H1 (cell line): ENCODE measurements around the gene APBA2. TPM values are rescaled to one million over a fixed set of nuclear protein-coding genes. Genes with fewer than 3 reads are reported as not detected.

Source experiments
- CTCF ChIA-PET: fragments of 300-600 bp; sonication (Branson Sonifier 250); formaldehyde crosslinking; loops from one replicate; lab custom pipeline; 2021; ENCODE audit not compliant: partially characterized antibody; lab: Charles Lee
- POLR2A ChIA-PET: fragments of 300-600 bp; sonication (Branson Sonifier 250); formaldehyde crosslinking; loops from one replicate; lab custom pipeline; 2021; ENCODE audit warnings: inconsistent platforms; ENCODE audit not compliant: partially characterized antibody; lab: Charles Lee
- DNase-seq, 2 experiments: peaks; one replicate each; pipeline versions ENCODE4 v3.0.0 to v3.0.0-alpha.2; 2010 to 2022; ENCODE audit warnings: low spot score in 2 of 2, low read depth in 1 of 2, mixed read lengths in 1 of 2
- FAIRE-seq: peaks from 2 replicates; lab custom pipeline; 2011; peaks lifted over from hg19 to GRCh38; lab: Jason Lieb, UNC
- H2AFZ ChIP-seq: 2 replicates; pipeline ENCODE4 v1.8.1; 2012; ENCODE audit warnings: low read length, inconsistent platforms
- H2AK5ac ChIP-seq: 2 replicates; pipeline ENCODE4 v1.6.1; 2013; ENCODE audit warnings: low read depth, low read length
- H2BK120ac ChIP-seq: replicated peaks from 2 replicates; pipeline ENCODE3; 2013; ENCODE audit warnings: low read depth, low read length, inconsistent platforms
- H2BK12ac ChIP-seq: 2 replicates; pipeline ENCODE4 v1.6.1; 2013; ENCODE audit warnings: low read depth, low read length
- H2BK15ac ChIP-seq: 2 replicates; pipeline ENCODE4 v1.6.1; 2013; ENCODE audit warnings: low read length
- H2BK20ac ChIP-seq: 2 replicates; pipeline ENCODE4 v1.6.1; 2013; ENCODE audit warnings: low read length
- H2BK5ac ChIP-seq: 2 replicates; pipeline ENCODE4 v1.6.1; 2013; ENCODE audit warnings: low read depth, low read length
- H3K14ac ChIP-seq: 2 replicates; pipeline ENCODE4 v1.6.1; 2013; ENCODE audit warnings: inconsistent platforms; ENCODE audit not compliant: insufficient read length
- H3K18ac ChIP-seq: 2 replicates; pipeline ENCODE4 v1.6.1; 2013; ENCODE audit warnings: low read length; ENCODE audit errors: extremely low read depth
- H3K23ac ChIP-seq: 2 replicates; pipeline ENCODE4 v1.6.1; 2013; ENCODE audit warnings: inconsistent platforms; ENCODE audit not compliant: insufficient read length
- H3K23me2 ChIP-seq: 2 replicates; pipeline ENCODE4 v1.6.1; 2013; ENCODE audit warnings: low read depth, low read length
- H3K27ac ChIP-seq: 2 replicates; pipeline ENCODE4 v1.6.1; 2011; ENCODE audit warnings: low read depth, low read length, inconsistent platforms
- H3K27me3 ChIP-seq, 4 experiments: replicated peaks in 1 of 4; 1 replicate in 1 of 4; 2 replicates in 3 of 4; pipeline versions ENCODE4 v1.6.1 to v1.8.1; 2011 to 2013; ENCODE audit warnings: low read length in 3 of 4, mild to moderate bottlenecking in 3 of 4, inconsistent platforms in 2 of 4, mixed read lengths in 2 of 4, moderate library complexity in 1 of 4; ENCODE audit not compliant: control insufficient read depth in 3 of 4, insufficient read depth in 3 of 4; ENCODE audit errors: extremely low read depth in 1 of 4
- H3K36me3 ChIP-seq, 4 experiments: 2 replicates each; pipeline versions ENCODE4 v1.6.1 to v1.8.1; 2011 to 2013; ENCODE audit warnings: mild to moderate bottlenecking in 4 of 4, low read length in 3 of 4, moderate library complexity in 2 of 4, control low read depth in 1 of 4, inconsistent platforms in 1 of 4; ENCODE audit not compliant: insufficient read depth in 4 of 4, control insufficient read depth in 2 of 4
- H3K4ac ChIP-seq: replicated peaks from 2 replicates; pipeline ENCODE3; 2013; ENCODE audit warnings: low read length, low read depth, mixed read lengths, inconsistent platforms; ENCODE audit not compliant: insufficient read length
- H3K4me1 ChIP-seq, 4 experiments: replicated peaks in 1 of 4; 1 replicate in 1 of 4; 2 replicates in 3 of 4; pipeline versions ENCODE4 v1.6.1 to v1.8.1; 2011 to 2013; ENCODE audit warnings: low read length in 3 of 4, inconsistent platforms in 2 of 4, mixed read lengths in 1 of 4; ENCODE audit not compliant: insufficient read depth in 4 of 4, control insufficient read depth in 3 of 4
- H3K4me2 ChIP-seq, 2 experiments: 2 replicates each; pipeline versions ENCODE4 v1.6.1 to v1.8.1; 2011 to 2013; ENCODE audit warnings: low read depth in 2 of 2, low read length in 2 of 2, control low read depth in 1 of 2, inconsistent platforms in 1 of 2, mild to moderate bottlenecking in 1 of 2; ENCODE audit not compliant: insufficient read depth in 1 of 2
- H3K4me3 ChIP-seq, 4 experiments: fragments of 200-600, 300-600 bp in 1 of 4; sonication (generic), shearing (Covaris generic), sonication (Bioruptor Twin) in 1 of 4; 2 replicates each; pipeline versions ENCODE4 v1.5.1 to v1.8.1; 2011 to 2016; ENCODE audit warnings: low read length in 4 of 4, low read depth in 3 of 4, control low read depth in 2 of 4, inconsistent platforms in 2 of 4, mild to moderate bottlenecking in 2 of 4, mixed read lengths in 1 of 4, moderate library complexity in 1 of 4; ENCODE audit not compliant: insufficient read depth in 2 of 4; ENCODE audit errors: extremely low read depth in 1 of 4
- H3K56ac ChIP-seq: replicated peaks from 2 replicates; pipeline ENCODE3; 2013; ENCODE audit warnings: low read depth, mild to moderate bottlenecking, mixed read lengths, low read length, inconsistent platforms; ENCODE audit not compliant: insufficient read length
- H3K79me1 ChIP-seq: 2 replicates; pipeline ENCODE4 v1.6.1; 2013; ENCODE audit warnings: low read depth, low read length, control low read depth
- H3K79me2 ChIP-seq, 2 experiments: 2 replicates each; pipeline versions ENCODE4 v1.6.1 to v1.8.1; 2012 to 2013; ENCODE audit warnings: low read length in 2 of 2, mild to moderate bottlenecking in 2 of 2, inconsistent platforms in 1 of 2; ENCODE audit not compliant: insufficient read depth in 2 of 2, control insufficient read depth in 1 of 2
- H3K9ac ChIP-seq, 4 experiments: replicated peaks in 1 of 4; 1 replicate in 1 of 4; 2 replicates in 3 of 4; pipeline versions ENCODE4 v1.6.1 to v1.8.1; 2011 to 2013; ENCODE audit warnings: low read depth in 3 of 4, low read length in 3 of 4, control low read depth in 2 of 4, mild to moderate bottlenecking in 2 of 4, moderate library complexity in 2 of 4, inconsistent platforms in 1 of 4; ENCODE audit errors: extremely low read depth in 1 of 4
- H3K9me3 ChIP-seq, 2 experiments: 2 replicates each; pipeline versions ENCODE4 v1.6.1 to v1.8.1; 2012 to 2013; ENCODE audit warnings: mild to moderate bottlenecking in 2 of 2, moderate library complexity in 2 of 2, control low read depth in 1 of 2, inconsistent platforms in 1 of 2, low read depth in 1 of 2, low read length in 1 of 2, mixed read lengths in 1 of 2; ENCODE audit not compliant: insufficient read depth in 2 of 2
- H4K20me1 ChIP-seq, 2 experiments: replicated peaks in 1 of 2; 2 replicates each; pipeline versions ENCODE3 to v1.8.1; 2011 to 2013; ENCODE audit warnings: inconsistent platforms in 2 of 2, low read length in 2 of 2, mild to moderate bottlenecking in 1 of 2; ENCODE audit not compliant: insufficient read depth in 2 of 2, control insufficient read depth in 1 of 2
- H4K5ac ChIP-seq: 2 replicates; pipeline ENCODE4 v1.6.1; 2013; ENCODE audit warnings: low read length, low read depth, mixed read lengths, inconsistent platforms; ENCODE audit not compliant: insufficient read length
- H4K8ac ChIP-seq: 2 replicates; pipeline ENCODE4 v1.8.0; 2013; ENCODE audit warnings: mild to moderate bottlenecking, moderate library complexity, low read length, inconsistent platforms; ENCODE audit not compliant: insufficient read depth; ENCODE audit errors: extremely low read depth
- H4K91ac ChIP-seq: replicated peaks from 2 replicates; pipeline ENCODE3; 2013; ENCODE audit warnings: low read length, mixed read lengths, inconsistent platforms; ENCODE audit not compliant: insufficient read length
- CHD1 ChIP-seq: IDR thresholded peaks from 2 replicates; pipeline ENCODE4 v1.6.1; 2012; ENCODE audit warnings: low read depth, low read length, improper control_type of control experiment
- FOSL1 ChIP-seq: IDR thresholded peaks from 2 replicates; pipeline ENCODE4 v1.6.1; 2011; ENCODE audit warnings: mild to moderate bottlenecking, low read depth, low read length, moderate library complexity; ENCODE audit not compliant: insufficient read depth
- GABPA ChIP-seq: IDR thresholded peaks from 2 replicates; pipeline ENCODE4 v1.6.1; 2011; ENCODE audit warnings: mild to moderate bottlenecking, low read length, moderate library complexity, borderline replicate concordance; ENCODE audit not compliant: insufficient read depth
- PHF8 ChIP-seq: fragments of 200-600 bp; sonication (generic); conservative IDR thresholded peaks from 2 replicates; pipeline ENCODE4 v1.7.1; 2012; ENCODE audit warnings: low read depth, mild to moderate bottlenecking, inconsistent platforms, low read length, moderate library complexity
- RBBP5 ChIP-seq: IDR thresholded peaks from 2 replicates; pipeline ENCODE4 v1.7.1; 2012; ENCODE audit warnings: low read depth, mild to moderate bottlenecking, inconsistent platforms, low read length, moderate library complexity, borderline replicate concordance
- SIN3A ChIP-seq, 2 experiments: IDR thresholded peaks in 1 of 2; conservative IDR thresholded peaks in 1 of 2; 2 replicates each; pipeline ENCODE4 v1.6.1; 2011 to 2012; ENCODE audit warnings: low read length in 2 of 2, improper control_type of control experiment in 1 of 2, low read depth in 1 of 2, mild to moderate bottlenecking in 1 of 2
- SP2 ChIP-seq: IDR thresholded peaks from 2 replicates; pipeline ENCODE4 v1.6.1; 2012; ENCODE audit warnings: mild to moderate bottlenecking, low read length, inconsistent platforms
- SUZ12 ChIP-seq: fragments of 200-600 bp; sonication (generic); IDR thresholded peaks from 2 replicates; pipeline ENCODE4 v1.6.1; 2012; ENCODE audit warnings: mild to moderate bottlenecking, inconsistent platforms, low read length, moderate library complexity, mixed read lengths
- TAF1 ChIP-seq: IDR thresholded peaks from 2 replicates; pipeline ENCODE4 v1.6.1; 2011; ENCODE audit warnings: mild to moderate bottlenecking, low read depth, low read length
- TCF12 ChIP-seq: IDR thresholded peaks from 2 replicates; pipeline ENCODE4 v1.6.1; 2011; ENCODE audit warnings: low read depth, mild to moderate bottlenecking, low read length
- YY1 ChIP-seq: IDR thresholded peaks from 2 replicates; pipeline ENCODE4 v1.6.1; 2011; ENCODE audit warnings: low read depth, mild to moderate bottlenecking, low read length
- WGBS, 2 experiments: shearing (Covaris generic) in 1 of 2; methylation state at CpG; one replicate each; pipeline versions ENCODE4 v1.1.6 to v1.1.7; 2013 to 2015; ENCODE audit warnings: low lambda C conversion rate in 2 of 2, mixed read lengths in 2 of 2, inconsistent platforms in 1 of 2, low coverage in 1 of 2, missing lambda C conversion rate in 1 of 2; ENCODE audit not compliant: insufficient replicate concordance in 2 of 2, insufficient coverage in 1 of 2, insufficient read length in 1 of 2; ENCODE audit errors: extremely low coverage in 1 of 2, missing lambda C conversion rate in 1 of 2; 5-methylcytosine and 5-hydroxymethylcytosine counted together
- polyA plus RNA-seq, 7 experiments: library from polyadenylated mRNA; depleted of rRNA in 3 of 7; stranded (reverse) in 5 of 7; unstranded in 2 of 7; fragments of >200 nt in 5 of 7; fragments of 200-250 nt in 2 of 7; gene quantifications; 1 replicate in 5 of 7; 2 replicates in 1 of 7; 4 replicates in 1 of 7; pipeline versions ENCODE4 v1.2.1 to v1.2.3, GENCODE V29; 2011 to 2013; ENCODE audit warnings: missing spikeins in 2 of 7, mixed read lengths in 2 of 7
- total RNA-seq: library from RNA; stranded (reverse); fragmentation: NEBNext Ultra II Directional; extraction: Animal tissue kit (Norgen Biotek cat#: 25700); gene quantifications from 2 replicates; pipeline ENCODE4 v1.2.1, GENCODE V29; 2021
- TF ChIP-seq, protein P1 (sequence below): IDR thresholded peaks from 2 replicates; pipeline ENCODE4 v1.6.1; 2011; ENCODE audit warnings: low read length, improper control_type of control experiment
- TF ChIP-seq, protein P2 (sequence below): IDR thresholded peaks from 2 replicates; pipeline ENCODE4 v1.6.1; 2011; ENCODE audit warnings: low read depth, mild to moderate bottlenecking, low read length; ENCODE audit not compliant: insufficient read depth

APBA2 gene
- total and polyA plus RNA-seq, 2 of the 8 experiments (the other 6 are each of a cell fraction or from before 2014, with no cell fraction given): 15.5 to 19.0 TPM

DNA sequence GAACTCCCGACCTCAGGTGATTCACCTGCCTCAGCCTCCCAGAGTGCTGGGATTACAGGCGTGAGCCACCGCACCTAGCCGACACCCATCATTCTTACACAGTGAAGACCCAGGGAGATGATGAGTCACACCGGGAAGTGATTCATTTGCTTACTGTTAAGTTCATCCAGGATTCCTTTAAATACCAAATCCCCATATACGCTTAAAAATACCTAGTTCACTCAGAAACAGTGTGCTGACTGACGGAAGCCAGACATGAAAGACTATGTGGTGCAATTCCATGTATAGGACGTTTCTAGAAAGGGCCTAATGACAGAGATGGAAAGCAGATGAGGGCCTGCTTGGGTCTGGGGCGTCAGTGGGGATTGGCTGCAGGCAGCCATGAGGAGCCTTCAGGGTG is 75.2 kb downstream of the APBA2 start:
- Histone ChIP-seq H2BK12ac (no peak overlapping the region), H3K14ac (no peak overlapping the region), H3K9me3 (no peaks in the 10 kb centered on the region), H3K4ac (no peak overlapping the region), H4K91ac (no peak overlapping the region), H4K8ac (no peak overlapping the region), H3K23ac (no peak overlapping the region), H4K5ac (no peak overlapping the region), H2BK5ac (no peak overlapping the region), H2BK120ac (no peak overlapping the region), H3K56ac (no peak overlapping the region), H3K27ac (no peak overlapping the region), H2BK15ac (no peak overlapping the region), H3K23me2 (no peaks in the 10 kb centered on the region), H3K9ac (no peak overlapping the region), H3K79me1 (no peaks in the 10 kb centered on the region), H3K18ac (no peak overlapping the region), H4K20me1 (no peaks in the 10 kb centered on the region), H3K4me1 (peaks cover 0 to 2% (median 0%) of the 10 kb centered on the region in 4 experiments; a peak in 1 of 7 replicates), H2AFZ (no peak overlapping the region), H3K36me3 (no peaks in the 10 kb centered on the region), H3K79me2 (no peaks in the 10 kb centered on the region), H2BK20ac (no peak overlapping the region), H3K4me2 (no peak overlapping the region), H3K27me3 (no peaks in the 10 kb centered on the region), H2AK5ac (no peak overlapping the region), H3K4me3 (no peak overlapping the region)
- FAIRE-seq: no peak
- 91% methylated on average over 9 of the region's 9 CpGs; no CpG with 5 or more reads in 1 of the 2 experiments for WGBS, 2 experiments
- CTCF ChIA-PET: interaction anchor here (1.2 to 1.5 kb wide), 2 partner anchors 13 to 141 kb away, joined by 3 to 8 read pairs; no protein-coding TSS in a partner anchor
- POLR2A ChIA-PET: no interaction called here
- no peak for DNase-seq
- TF ChIP-seq, protein P1, sequence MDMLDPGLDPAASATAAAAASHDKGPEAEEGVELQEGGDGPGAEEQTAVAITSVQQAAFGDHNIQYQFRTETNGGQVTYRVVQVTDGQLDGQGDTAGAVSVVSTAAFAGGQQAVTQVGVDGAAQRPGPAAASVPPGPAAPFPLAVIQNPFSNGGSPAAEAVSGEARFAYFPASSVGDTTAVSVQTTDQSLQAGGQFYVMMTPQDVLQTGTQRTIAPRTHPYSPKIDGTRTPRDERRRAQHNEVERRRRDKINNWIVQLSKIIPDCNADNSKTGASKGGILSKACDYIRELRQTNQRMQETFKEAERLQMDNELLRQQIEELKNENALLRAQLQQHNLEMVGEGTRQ: no peak
- TF ChIP-seq SUZ12 (no peak), TAF1 (no peak), SIN3A (conservative IDR thresholded peaks at IDR 0.05 in 1 of 2, IDR thresholded peaks at IDR 0.05 in 1 of 2; ENCODE audit: low read depth in 1 of 2, low read length in 2 of 2) (no peak), CHD1 (no peak), YY1 (no peak), PHF8 (no peak), FOSL1 (no peak), RBBP5 (no peak), GABPA (no peak), TCF12 (no peak), SP2 (no peak)
- TF ChIP-seq, protein P2, sequence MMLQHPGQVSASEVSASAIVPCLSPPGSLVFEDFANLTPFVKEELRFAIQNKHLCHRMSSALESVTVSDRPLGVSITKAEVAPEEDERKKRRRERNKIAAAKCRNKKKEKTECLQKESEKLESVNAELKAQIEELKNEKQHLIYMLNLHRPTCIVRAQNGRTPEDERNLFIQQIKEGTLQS: no peak
